NCI-H1694 treated with DMSO at 0.1 percent for 48 hours (cell line): ENCODE measurements around the gene CD302.
"Not testable (repeated sequence)": the region's sequence is repeated elsewhere in the genome, so short reads cannot be mapped to it uniquely, and the experiment has no call there.

Experiments used
- DNase-seq: peaks from one replicate; lab custom pipeline; 2025; lab: John Stamatoyannopoulos, UW

Gene CD302

GRCh38 chr2:159748089-159748488, 49.9 kb downstream of the CD302 start:
- DNase-seq: no peak

- not testable (repeated sequence) for DNase-seq
These were observed 52.8 kb downstream of the CD302 start for GRCh38 chr2:159745237-159745636.

DNA sequence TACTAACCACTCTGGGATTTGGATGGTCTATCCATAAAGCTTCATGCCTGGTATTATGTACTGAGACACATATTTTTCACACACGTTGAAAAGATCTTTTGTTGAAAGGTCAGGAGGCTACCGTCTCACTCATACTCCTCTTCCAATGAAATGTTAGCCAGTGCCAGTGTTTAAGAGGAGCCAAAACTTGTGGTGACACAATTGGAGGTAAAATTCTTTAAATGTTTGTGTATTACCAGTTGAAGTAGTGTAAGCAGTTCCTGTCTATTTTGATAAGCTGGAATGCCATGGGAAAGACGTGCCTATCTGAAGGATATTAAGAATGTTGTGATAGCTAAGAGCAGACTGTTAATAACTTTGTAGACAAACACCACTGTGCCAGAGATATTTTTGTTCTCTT, 53.6 kb downstream of the CD302 start:
- DNase-seq: no peak

DNA sequence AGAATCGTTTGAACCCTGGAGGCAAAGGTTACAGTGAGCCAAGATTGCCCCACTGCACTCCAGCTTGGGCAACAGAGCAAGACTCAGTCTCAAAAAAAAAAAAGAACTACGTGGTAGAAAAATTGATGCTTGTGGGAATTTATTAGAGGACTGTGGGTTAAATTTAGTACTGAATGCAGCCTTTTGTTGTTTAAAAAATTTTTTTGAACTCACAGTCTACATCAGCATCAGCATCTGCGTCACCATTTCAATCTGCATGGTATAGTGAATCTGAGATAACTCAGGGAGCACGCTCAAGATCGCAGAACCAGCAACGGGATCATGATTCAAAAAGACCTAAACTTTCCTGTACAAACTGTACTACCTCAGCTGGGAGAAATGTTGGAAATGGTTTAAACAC, 55.2 kb downstream of the CD302 start:
- no peak for DNase-seq

GRCh38 chr2:159738509-159739390, 59.3 kb downstream of the CD302 start:
- no peak for DNase-seq

DNA sequence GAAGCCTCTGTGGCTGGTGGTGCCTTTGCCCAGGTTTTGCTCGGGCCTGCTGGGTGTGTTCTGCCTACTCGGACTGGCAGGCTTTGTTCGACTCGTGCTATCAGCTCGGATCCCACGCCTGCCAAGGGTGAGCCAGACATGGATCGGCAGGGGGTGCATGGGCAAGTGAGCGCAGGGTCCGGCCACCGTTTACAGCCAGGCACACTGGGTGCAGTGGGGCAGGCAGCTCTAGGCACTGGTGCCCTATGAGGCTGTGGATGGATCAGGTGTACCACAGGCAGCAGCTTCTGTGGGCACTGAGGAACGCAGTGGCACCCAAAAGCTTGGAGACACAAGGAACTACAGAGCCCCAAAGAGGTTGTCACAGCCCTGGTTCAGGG, 60.1 kb downstream of the CD302 start:
- no peak for DNase-seq

DNA sequence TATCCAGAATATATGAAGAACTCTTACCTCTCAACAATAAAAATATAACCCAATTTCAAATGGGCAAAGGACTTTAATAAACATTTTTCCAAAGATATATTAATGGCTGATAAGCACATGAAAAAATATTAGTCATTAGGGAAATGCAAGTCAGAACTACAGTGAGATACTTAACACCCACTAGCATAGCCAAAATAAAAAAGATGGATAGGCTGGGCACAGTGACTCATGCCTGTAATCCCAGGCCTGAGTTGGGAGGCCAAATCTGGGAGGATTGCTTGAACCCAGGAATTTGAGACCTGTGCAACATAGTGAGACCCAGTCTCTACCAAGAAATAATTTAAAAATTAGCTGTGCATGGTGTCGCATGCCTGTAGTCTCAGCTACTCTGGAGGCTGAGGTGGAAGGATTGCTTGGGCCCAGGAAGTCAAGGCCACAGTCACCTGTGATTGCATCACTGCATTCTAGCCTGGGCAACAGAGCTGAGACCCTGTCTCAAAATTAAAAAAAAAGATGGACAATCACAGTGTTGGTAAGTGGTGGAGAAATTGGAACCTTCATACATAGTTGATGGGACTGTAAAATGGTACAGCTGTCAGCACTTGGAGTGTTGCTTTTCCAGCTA, 60.6 kb downstream of the CD302 start:
- DNase-seq: no peak

DNA sequence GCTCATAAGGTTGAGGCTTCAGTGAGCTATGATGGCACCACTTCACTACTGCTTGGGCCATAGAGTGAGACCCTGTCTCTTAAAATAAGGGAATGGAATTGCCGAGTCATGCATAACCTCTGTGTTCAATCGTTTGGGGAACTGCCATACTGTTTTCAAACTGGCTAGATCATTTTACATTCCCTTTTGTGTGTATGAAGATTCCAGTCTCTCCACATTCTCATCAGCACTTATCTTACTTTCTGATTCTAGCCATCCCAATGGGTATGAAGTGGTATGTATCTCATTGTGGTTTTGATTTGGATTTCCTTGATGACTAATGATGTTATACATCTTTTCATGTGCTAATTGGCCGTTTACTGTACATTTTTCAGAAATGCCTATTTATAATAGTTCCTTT, 62.0 kb downstream of the CD302 start:
- no peak for DNase-seq

DNA sequence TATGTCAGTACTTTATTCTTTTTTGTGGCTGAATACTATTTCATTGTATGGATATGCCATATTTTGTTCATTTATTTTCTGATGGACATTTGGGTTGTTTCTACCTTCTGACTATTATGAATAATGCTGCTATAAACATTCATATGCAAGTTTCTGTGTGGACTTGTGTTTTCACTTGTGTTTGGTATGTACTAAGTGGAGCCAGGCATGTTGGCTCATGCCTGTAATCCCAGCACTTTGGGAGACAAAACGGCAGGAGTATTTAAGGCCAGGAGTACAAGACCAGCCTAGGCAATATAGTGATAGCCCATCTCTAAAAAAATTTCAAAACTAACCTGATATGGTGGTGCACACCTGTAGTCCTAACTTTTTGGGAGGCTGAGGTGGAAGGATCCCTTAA, 62.4 kb downstream of the CD302 start:
- DNase-seq: no peak

GRCh38 chr2:159728629-159729028, 69.4 kb downstream of the CD302 start:
- DNase-seq: no peak

- DNase-seq: no peak
These were observed 72.3 kb downstream of the CD302 start for GRCh38 chr2:159725713-159726112.

DNA sequence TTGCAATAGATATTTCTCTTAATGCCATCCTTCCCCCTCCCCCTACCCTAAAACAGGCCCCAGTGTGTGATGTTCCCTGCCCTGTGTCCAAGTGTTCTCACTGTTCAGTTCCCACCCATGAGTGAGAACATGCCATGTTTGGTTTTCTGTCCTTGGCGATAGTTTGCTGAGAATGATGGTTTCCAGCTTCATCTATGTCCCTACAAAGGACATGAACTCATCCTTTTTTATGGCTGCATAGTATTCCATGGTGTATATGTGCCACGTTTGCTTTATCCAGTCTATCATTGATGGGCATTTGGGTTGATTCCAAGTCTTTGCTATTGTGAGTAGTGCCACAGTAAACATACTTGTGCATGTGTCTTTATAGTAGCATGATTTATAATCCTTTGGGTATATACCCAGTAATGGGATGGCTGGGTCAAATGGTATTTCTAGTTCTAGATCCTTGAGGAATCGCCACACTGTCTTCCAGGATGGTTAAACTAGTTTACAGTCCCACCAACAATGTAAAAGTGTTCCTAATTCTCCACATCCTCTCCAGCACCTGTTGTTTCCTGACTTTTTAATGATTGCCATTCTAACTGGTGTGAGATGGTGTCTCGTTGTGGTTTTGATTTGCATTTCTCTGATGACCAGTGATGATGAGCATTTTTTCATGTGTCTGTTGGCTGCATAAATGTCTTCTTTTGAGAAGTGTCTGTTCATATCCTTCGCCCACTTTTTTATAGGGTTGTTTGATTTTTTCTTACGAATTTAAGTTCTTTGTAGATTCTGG, 73.0 kb downstream of the CD302 start:
- DNase-seq: not testable (repeated sequence)

GRCh38 chr2:159722580-159722979, 75.4 kb downstream of the CD302 start:
- DNase-seq: no peak

DNA sequence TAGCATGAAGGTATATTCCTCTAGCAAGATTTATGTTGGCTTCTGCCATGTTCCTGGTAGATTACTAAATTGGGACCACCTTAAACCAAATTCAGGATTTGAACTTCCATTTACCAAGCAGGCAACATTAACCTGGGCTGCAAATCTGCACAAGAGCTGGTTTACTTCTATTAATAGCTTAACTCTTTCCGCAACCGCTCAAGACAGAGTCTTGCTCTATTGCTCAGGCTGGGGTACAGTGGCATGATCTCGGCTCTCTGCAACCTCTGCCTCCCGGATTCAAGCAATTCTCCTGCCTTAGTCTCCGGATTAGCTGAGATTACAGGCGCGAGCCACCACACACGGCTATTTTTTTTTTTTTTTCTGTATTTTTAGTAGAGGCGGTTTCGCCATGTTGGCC, 77.3 kb downstream of the CD302 start:
- DNase-seq: no peak
